Urinary bladder (tissue), 4 donors: ENCODE results near the gene TLK2. TPM values are rescaled to one million over a fixed set of nuclear protein-coding genes. Genes with fewer than 3 reads are reported as not detected.
"Not testable (repeated sequence)": the region's sequence is repeated elsewhere in the genome, so short reads cannot be mapped to it uniquely, and the experiment has no call there.

Experiments used
- DNase-seq: peaks from one replicate; pipeline ENCODE4 v3.0.0-alpha.2; 2015; ENCODE audit errors: extremely low spot score
- H3K27ac ChIP-seq: one replicate; pipeline ENCODE4 v1.5.1; 2013; ENCODE audit warnings: low read depth, mild to moderate bottlenecking, moderate library complexity
- H3K36me3 ChIP-seq: one replicate; pipeline ENCODE4 v1.6.1; 2013; ENCODE audit warnings: mild to moderate bottlenecking, moderate library complexity; ENCODE audit not compliant: insufficient read depth
- H3K4me1 ChIP-seq: one replicate; pipeline ENCODE4 v1.6.1; 2013; ENCODE audit warnings: mild to moderate bottlenecking, moderate library complexity; ENCODE audit not compliant: insufficient read depth
- H3K4me3 ChIP-seq: one replicate; pipeline ENCODE4 v1.5.1; 2013; ENCODE audit warnings: low read depth, low read length
- WGBS: extraction: QIAGEN DNeasy Blood & Tissue Kit; methylation state at CpG from one replicate; pipeline ENCODE4 v1.1.7; 2013; 5-methylcytosine and 5-hydroxymethylcytosine counted together
- polyA plus RNA-seq: library from polyadenylated mRNA; stranded (reverse); fragments of 200-250 nt; gene quantifications from one replicate; pipeline ENCODE4 v1.2.3, GENCODE V29; 2013
- total RNA-seq: library from RNA; depleted of rRNA; stranded (reverse); fragments of >200 nt; gene quantifications from one replicate; pipeline ENCODE4 v1.2.3, GENCODE V29; 2014
- donor health status: healthy with polysubstance abuse.
- donor health status: healthy.

The TLK2 gene
- total and polyA plus RNA-seq, 2 donors = 20.1 to 87.3 TPM

DNA sequence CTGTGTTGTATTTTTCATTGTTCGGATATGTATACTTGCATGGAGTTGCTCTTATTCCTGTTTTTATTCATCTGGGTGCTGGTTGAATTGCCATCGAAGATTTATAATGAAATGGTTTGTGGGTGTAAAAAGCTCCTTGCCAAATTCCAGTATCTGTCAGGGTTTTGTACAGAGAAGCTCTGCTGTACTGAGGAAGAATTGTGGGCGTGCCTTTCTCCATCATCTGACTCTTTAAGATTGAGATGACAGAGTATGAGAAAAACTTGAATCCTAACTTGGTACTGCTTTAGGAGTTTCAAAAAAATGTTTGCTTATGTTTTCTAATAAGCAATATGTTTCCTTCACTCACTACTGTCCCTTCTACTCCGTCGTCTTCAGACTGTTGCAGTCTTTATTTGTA lies 78.9 kb downstream of the TLK2 start:
- WGBS = 90% methylated on average over 5 of the region's 5 CpGs
- not testable (repeated sequence) for DNase-seq, H3K36me3 ChIP-seq, H3K4me1 ChIP-seq, H3K4me3 ChIP-seq, H3K27ac ChIP-seq

DNA sequence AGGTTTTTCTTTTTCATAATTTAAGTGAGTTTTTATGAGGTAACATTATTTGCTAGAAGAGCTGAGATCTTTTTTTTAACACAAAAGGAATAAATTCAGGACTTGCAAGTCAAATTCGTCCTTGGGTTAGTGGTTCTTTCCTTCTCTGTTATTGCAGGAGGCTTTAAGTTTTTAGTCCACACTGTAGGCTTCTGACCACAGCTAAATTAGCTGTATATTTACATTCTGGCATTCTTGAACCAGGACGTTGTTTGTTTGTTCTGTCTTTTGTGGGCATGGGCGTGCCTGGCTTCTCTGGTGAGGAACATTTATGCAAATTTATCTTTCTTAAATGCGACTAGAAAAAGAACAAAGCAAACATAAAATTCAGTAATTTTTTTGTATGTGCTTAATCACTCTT lies 80.3 kb downstream of the TLK2 start:
- H3K36me3 ChIP-seq, DNase-seq, H3K27ac ChIP-seq, H3K4me1 ChIP-seq, H3K4me3 ChIP-seq: not testable (repeated sequence)
- WGBS = 55% methylated on average over 4 of the region's 4 CpGs

- not testable (repeated sequence) for H3K4me1 ChIP-seq, H3K4me3 ChIP-seq, H3K36me3 ChIP-seq, DNase-seq, H3K27ac ChIP-seq
- WGBS = 95% methylated on average over 1 of the region's 2 CpGs
These were observed 82.3 kb downstream of the TLK2 start for GRCh38 chr17:62560971-62561370.

DNA sequence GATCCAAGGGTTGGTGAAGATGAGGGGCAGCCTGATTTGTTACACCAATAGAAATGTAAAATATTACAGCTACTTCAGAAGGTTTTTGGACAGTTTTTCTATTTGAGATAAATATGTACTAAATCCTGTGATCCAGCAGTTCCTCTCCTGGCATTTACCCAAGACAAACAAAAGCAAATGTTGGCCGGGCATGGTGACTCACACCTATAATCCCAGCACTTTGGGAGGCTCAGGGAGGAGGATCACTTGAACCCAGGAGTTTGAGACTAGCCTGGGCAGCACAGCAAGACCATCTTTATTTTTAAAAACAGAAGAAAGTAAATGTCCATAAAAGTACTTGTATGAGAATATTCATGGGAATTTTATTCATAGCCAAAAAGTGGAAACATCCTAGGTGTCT lies 84.0 kb downstream of the TLK2 start:
- no peaks in the 10 kb centered on the region for H3K4me1 ChIP-seq
- no peak overlapping the region for H3K27ac ChIP-seq
- no peaks in the 10 kb centered on the region for H3K36me3 ChIP-seq
- 18% methylated on average over 1 of the region's 1 CpG for WGBS
- DNase-seq = no peak
- H3K4me3 ChIP-seq = no peak overlapping the region

DNA sequence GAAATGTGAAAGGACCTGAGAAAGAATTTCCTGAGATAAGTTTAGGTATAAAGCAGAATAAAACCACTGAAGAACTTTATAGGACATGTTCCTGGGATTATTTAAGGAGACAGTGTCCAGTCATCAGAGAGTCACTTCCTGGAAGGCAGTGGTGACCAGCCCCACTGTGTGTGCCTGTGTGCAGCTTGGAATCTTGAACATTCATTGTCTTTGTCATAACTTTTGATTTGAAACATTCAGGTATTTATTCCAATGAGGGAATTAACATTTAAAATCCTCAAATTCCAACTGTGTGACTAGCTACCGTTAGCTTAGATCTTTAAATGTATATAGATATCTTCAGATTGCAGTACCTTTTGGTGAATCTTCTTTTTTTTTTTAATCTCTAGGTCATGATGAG lies 87.2 kb downstream of the TLK2 start:
- H3K36me3 ChIP-seq = no peaks in the 10 kb centered on the region
- DNase-seq = no peak
- WGBS = 93% methylated on average over 1 of the region's 1 CpG
- H3K4me1 ChIP-seq = no peaks in the 10 kb centered on the region
- H3K4me3 ChIP-seq = no peak overlapping the region
- H3K27ac ChIP-seq = no peak overlapping the region

DNA sequence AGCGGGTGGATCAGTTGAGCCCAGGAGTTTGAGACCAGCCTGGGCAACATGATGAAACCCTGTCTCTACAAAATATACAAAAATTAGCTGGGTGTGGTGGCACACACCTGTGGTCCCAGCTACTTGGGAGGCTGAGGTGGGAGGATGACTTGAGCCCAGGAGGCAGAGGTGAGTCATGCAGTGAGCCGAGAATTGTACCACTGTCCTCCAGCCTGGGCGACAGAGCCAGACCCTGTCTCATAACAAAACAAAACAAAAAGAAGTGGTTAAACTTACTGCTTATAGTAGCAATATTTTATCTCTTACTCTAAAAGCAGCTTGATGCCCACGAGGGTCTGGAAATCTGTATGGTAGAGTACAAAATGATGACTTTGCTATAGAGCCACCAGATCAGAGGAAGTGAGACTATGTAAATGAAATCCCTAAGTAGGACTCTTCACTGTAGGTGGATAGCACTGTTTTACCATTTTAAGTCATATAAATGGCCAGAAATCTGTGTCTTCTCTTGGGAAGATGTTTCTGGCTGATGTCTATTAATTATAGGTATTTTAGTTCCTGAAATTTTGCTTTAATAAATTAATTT lies 88.5 kb downstream of the TLK2 start:
- no peak overlapping the region for H3K4me3 ChIP-seq
- no peaks in the 10 kb centered on the region for H3K4me1 ChIP-seq
- no peaks in the 10 kb centered on the region for H3K36me3 ChIP-seq
- DNase-seq = no peak
- WGBS = 85% methylated on average over 4 of the region's 4 CpGs
- H3K27ac ChIP-seq = no peak overlapping the region

GRCh38 chr17:62572488-62572887 lies 93.9 kb downstream of the TLK2 start:
- H3K4me1 ChIP-seq = no peaks in the 10 kb centered on the region
- H3K36me3 ChIP-seq = no peaks in the 10 kb centered on the region
- H3K27ac ChIP-seq = no peak overlapping the region
- no peak overlapping the region for H3K4me3 ChIP-seq
- 79% methylated on average over 5 of the region's 5 CpGs for WGBS
- DNase-seq = no peak

DNA sequence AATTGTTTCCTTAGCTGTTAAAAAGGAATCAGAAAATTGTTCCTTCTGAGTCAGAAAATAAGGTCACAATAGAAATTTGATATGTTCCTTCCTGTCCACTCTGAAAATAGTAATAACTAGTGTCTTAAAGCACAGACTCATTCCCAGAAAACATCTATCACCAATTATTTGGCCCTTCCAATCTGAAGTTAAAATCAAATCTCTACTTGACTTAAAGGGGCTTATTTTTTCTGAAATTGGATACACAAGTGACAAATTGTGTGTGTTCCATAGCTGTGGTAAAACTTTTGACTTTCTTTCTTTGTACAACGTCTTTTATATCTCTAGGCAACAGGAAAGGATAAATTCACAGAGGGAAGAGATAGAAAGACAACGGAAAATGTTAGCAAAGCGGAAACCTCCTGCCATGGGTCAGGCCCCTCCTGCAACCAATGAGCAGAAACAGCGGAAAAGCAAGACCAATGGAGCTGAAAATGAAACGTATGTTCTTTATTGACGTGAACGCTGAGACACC lies 94.3 kb downstream of the TLK2 start:
- no peak for DNase-seq
- Histone ChIP-seq H3K4me1 (no peaks in the 10 kb centered on the region), H3K36me3 (no peaks in the 10 kb centered on the region), H3K4me3 (no peak overlapping the region), H3K27ac (no peak overlapping the region)
- 63% methylated on average over 7 of the region's 7 CpGs for WGBS

DNA sequence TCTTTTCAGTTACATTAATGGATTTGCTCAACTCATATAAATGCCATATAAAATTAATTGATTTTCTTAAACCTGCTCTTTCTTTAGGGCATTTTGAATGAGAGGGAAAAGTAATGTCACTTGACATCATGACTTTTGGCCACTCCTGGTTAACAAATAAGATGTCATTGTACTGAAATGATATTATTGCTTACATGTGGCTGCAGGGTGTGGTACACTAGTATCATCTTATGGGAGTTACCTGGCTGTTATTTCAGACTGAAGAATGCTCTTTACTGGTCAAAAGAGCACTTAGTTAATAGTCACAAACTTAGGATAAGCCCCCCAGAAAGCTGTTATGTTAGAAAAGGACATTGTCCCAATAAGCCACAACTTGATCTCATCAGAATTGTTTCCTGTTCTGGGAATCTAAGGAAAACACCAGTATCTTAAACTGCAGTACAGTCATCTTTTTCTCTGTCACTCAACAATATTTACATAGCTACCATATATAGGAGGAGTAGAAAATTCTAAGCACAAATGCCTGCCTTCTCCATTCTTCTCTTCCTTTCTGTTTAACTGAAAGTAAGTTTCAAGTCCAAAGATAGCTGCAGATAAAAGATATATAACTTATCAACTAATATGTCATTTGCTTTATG lies 95.0 kb downstream of the TLK2 start:
- DNase-seq = no peak
- Histone ChIP-seq H3K4me1 (no peaks in the 10 kb centered on the region), H3K27ac (no peak overlapping the region), H3K36me3 (no peaks in the 10 kb centered on the region), H3K4me3 (no peak overlapping the region)

DNA sequence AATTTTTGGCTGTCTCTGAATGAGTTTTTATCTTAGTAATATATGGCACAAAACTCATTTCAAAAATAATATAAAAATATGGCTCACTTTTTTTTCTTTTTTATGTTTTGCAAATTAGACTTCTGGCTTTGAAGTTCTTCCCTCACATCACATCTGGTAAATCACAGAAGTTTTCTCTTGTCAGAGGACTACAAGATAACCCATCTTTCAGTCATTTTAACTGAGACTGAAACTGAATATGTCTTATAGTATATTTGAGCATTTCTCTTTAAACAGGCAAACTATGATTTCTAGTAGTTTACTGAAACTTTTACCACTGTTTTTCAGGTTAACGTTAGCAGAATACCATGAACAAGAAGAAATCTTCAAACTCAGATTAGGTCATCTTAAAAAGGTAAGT lies 97.8 kb downstream of the TLK2 start:
- DNase-seq = no peak
- H3K4me3 ChIP-seq = no peak overlapping the region
- no peaks in the 10 kb centered on the region for H3K36me3 ChIP-seq
- no peaks in the 10 kb centered on the region for H3K4me1 ChIP-seq
- H3K27ac ChIP-seq = no peak overlapping the region
- WGBS = 84% methylated on average over 1 of the region's 1 CpG

- Histone ChIP-seq H3K27ac (no peak overlapping the region), H3K4me3 (no peak overlapping the region), H3K4me1 (no peaks in the 10 kb centered on the region), H3K36me3 (no peaks in the 10 kb centered on the region)
- 88% methylated on average over 2 of the region's 2 CpGs for WGBS
- DNase-seq = no peak
These were observed 100.3 kb downstream of the TLK2 start for GRCh38 chr17:62578757-62579487.

DNA sequence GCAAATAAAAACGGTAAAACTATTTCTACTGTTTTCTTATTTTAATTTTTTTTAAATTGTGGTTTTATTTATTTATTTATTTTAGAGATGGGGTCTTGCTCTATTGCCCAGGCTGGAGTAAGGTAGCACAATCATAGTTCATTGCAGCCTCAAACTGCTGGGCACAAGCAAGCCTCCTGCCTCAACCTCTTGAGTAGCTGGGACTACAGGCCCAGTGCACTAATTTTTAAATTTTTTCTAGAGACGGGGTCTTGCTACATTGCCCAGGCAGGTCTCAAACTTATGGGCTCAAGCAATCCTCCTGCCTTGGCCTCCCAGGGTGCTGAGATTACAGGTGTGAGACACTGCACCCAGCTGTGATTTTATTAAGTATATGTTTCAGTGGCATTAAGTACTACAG lies 102.3 kb downstream of the TLK2 start:
- no peak overlapping the region for H3K4me3 ChIP-seq
- H3K4me1 ChIP-seq = no peaks in the 10 kb centered on the region
- WGBS = 93% methylated on average over 2 of the region's 2 CpGs
- DNase-seq = no peak
- peaks cover 2% of the 10 kb centered on the region for H3K36me3 ChIP-seq
- no peak overlapping the region for H3K27ac ChIP-seq

GRCh38 chr17:62581764-62582163 lies 103.1 kb downstream of the TLK2 start:
- H3K36me3 ChIP-seq = peaks cover 4% of the 10 kb centered on the region

GRCh38 chr17:62587554-62587953 lies 108.9 kb downstream of the TLK2 start:
- H3K27ac ChIP-seq = no peak overlapping the region
- peaks cover 4% of the 10 kb centered on the region for H3K36me3 ChIP-seq
- H3K4me3 ChIP-seq = no peak overlapping the region
- DNase-seq = no peak
- 86% methylated on average over 2 of the region's 2 CpGs for WGBS
- no peaks in the 10 kb centered on the region for H3K4me1 ChIP-seq

More at GRCh38 chr17:62581764-62582163, 103.1 kb downstream of the TLK2 start:
- 25% methylated on average over 1 of the region's 1 CpG for WGBS
- Histone ChIP-seq H3K27ac (no peak overlapping the region), H3K4me3 (no peak overlapping the region), H3K4me1 (no peaks in the 10 kb centered on the region)
- no peak for DNase-seq
